KBM-7 (cell line): ENCODE results near the gene FTO.

Experiments
- DNase-seq: peaks from one replicate; pipeline ENCODE4 v3.0.0-alpha.2; 2015
- in situ Hi-C: fragments of 300-500 bp; cut with MboI; formaldehyde crosslinking; loops from 2 replicates; pipeline ENCODE4 v1.14.3; 2020; ENCODE audit warnings: low sequenced_read_pairs, low pct_unique_long_range_greater_than_20kb, mixed read lengths

FTO gene

GRCh38 chr16:53773881-53774280 lies 69.9 kb downstream of the FTO start:
- no peak for DNase-seq
- in situ Hi-C loops = no loop called here

- peak; percentile 19 for DNase-seq
- in situ Hi-C loops = no loop called here
Observed at GRCh38 chr16:53775106-53775820, 71.3 kb downstream of the FTO start.

- in situ Hi-C loops = no loop called here
- peak; percentile 79 for DNase-seq
Observed at GRCh38 chr16:53775821-53776431, 72.0 kb downstream of the FTO start.

- in situ Hi-C loops = no loop called here
- DNase-seq = no peak
Observed at GRCh38 chr16:53779186-53779585, 75.2 kb downstream of the FTO start.

GRCh38 chr16:53780051-53780450 lies 76.1 kb downstream of the FTO start:
- in situ Hi-C loops = no loop called here
- DNase-seq = no peak

GRCh38 chr16:53781023-53781605 lies 77.2 kb downstream of the FTO start:
- no peak for DNase-seq
- in situ Hi-C loops = no loop called here

- no peak for DNase-seq
- in situ Hi-C loops = no loop called here
Observed at GRCh38 chr16:53782148-53782547, 78.2 kb downstream of the FTO start.

- in situ Hi-C loops = no loop called here
- DNase-seq = no peak
Observed at GRCh38 chr16:53784291-53784690, 80.3 kb downstream of the FTO start.

- no peak for DNase-seq
- in situ Hi-C loops = no loop called here
Observed at GRCh38 chr16:53785044-53785443, 81.1 kb downstream of the FTO start.

GRCh38 chr16:53785916-53786315 lies 82.0 kb downstream of the FTO start:
- no peak for DNase-seq
- in situ Hi-C loops = no loop called here

GRCh38 chr16:53787423-53787822 lies 83.5 kb downstream of the FTO start:
- in situ Hi-C loops = no loop called here
- DNase-seq = no peak

- in situ Hi-C loops = no loop called here
- DNase-seq = no peak
Observed at GRCh38 chr16:53789137-53789536, 85.2 kb downstream of the FTO start.

- in situ Hi-C loops = no loop called here
- DNase-seq = no peak
Observed at GRCh38 chr16:53792161-53792951, 88.4 kb downstream of the FTO start.

- in situ Hi-C loops = no loop called here
- no peak for DNase-seq
Observed at GRCh38 chr16:53803451-53803850, 99.5 kb downstream of the FTO start.

- in situ Hi-C loops = no loop called here
Observed at GRCh38 chr16:53803998-53804397, 100.0 kb downstream of the FTO start.

GRCh38 chr16:53804467-53804866 lies 100.5 kb downstream of the FTO start:
- in situ Hi-C loops = no loop called here
- DNase-seq = no peak

More at GRCh38 chr16:53803998-53804397, 100.0 kb downstream of the FTO start:
- no peak for DNase-seq

- in situ Hi-C loops = no loop called here
- DNase-seq = no peak
Observed at GRCh38 chr16:53805113-53805512, 101.2 kb downstream of the FTO start.

GRCh38 chr16:53805752-53806151 lies 101.8 kb downstream of the FTO start:
- no peak for DNase-seq
- in situ Hi-C loops = no loop called here

- no peak for DNase-seq
- in situ Hi-C loops = no loop called here
Observed at GRCh38 chr16:53809088-53809932, 105.4 kb downstream of the FTO start.
